C4-2B (cell line): ENCODE results near the gene KLF14.

ENCODE experiments used
- H3K27ac ChIP-seq: fragments of 450-650 bp; 2 replicates; pipeline ENCODE4 v1.5.1; 2017
- CTCF ChIP-seq: fragments of 450-650 bp; conservative IDR thresholded peaks from 2 replicates; pipeline ENCODE4 v1.5.1; 2017; ENCODE audit warnings: mild to moderate bottlenecking
- ZFX ChIP-seq: fragments of 450-650 bp; IDR thresholded peaks from 2 replicates; pipeline ENCODE4 v1.6.1; 2017

KLF14 gene

GRCh38 chr7:130689683-130690082 is 44.3 kb downstream of the KLF14 start:
- no peak for TF ChIP-seq ZFX
- no peak for TF ChIP-seq CTCF
- H3K27ac ChIP-seq: no peak overlapping the region

GRCh38 chr7:130683026-130683425 is 51.0 kb downstream of the KLF14 start:
- TF ChIP-seq CTCF (no peak), ZFX (no peak)
- no peak overlapping the region for H3K27ac ChIP-seq
